B cell (primary cell): Measurements from ENCODE around the gene MEGF11. TPM values are rescaled to one million over a fixed set of nuclear protein-coding genes. Genes with fewer than 3 reads are reported as not detected.

Experiments
- ATAC-seq: fragments of 200-7000 bp; cut with Tn5 transposase; one replicate; pipeline ENCODE4 v1.10.0; 2021; ENCODE audit warnings: low read depth, mild to moderate bottlenecking, moderate number of reproducible peaks, moderate library complexity
- CTCF ChIA-PET: fragments of 350-600 bp; sonication (Branson Sonifier 250); formaldehyde crosslinking; loops from one replicate; lab custom pipeline; 2021; ENCODE audit warnings: antibody characterized with exemption, inconsistent platforms; lab: Charles Lee
- POLR2A ChIA-PET: fragments of 350-600 bp; sonication (Branson Sonifier 250); formaldehyde crosslinking; loops from one replicate; lab custom pipeline; 2021; ENCODE audit warnings: antibody characterized with exemption; lab: Charles Lee
- DNase-seq: peaks from one replicate; pipeline ENCODE4 v3.0.0; 2013
- H2AFZ ChIP-seq: 2 replicates; pipeline ENCODE4 v1.6.1; 2012; ENCODE audit warnings: mild to moderate bottlenecking, low read depth, low read length; ENCODE audit not compliant: insufficient read depth, poor library complexity, severe bottlenecking
- H3K27ac ChIP-seq, 2 donors: 1 replicate in 1 of 2; 2 replicates in 1 of 2; pipeline ENCODE4 v1.5.1; 2012 to 2013; ENCODE audit warnings: low read length in 2 of 2, mild to moderate bottlenecking in 2 of 2, moderate library complexity in 1 of 2
- H3K27me3 ChIP-seq, 4 experiments: fragments of 200-600 bp in 1 of 4; sonication (generic) in 1 of 4; replicated peaks in 1 of 4; 1 replicate in 2 of 4; 2 replicates in 2 of 4; pipeline versions ENCODE4 v1.6.1 to v1.7.0; 2013 to 2016; ENCODE audit warnings: low read length in 3 of 4, mild to moderate bottlenecking in 2 of 4, mixed read lengths in 1 of 4, moderate library complexity in 1 of 4; ENCODE audit not compliant: insufficient read depth in 4 of 4, control insufficient read depth in 3 of 4; ENCODE audit errors: control extremely low read depth in 1 of 4
- H3K36me3 ChIP-seq, 2 experiments: replicated peaks in 1 of 2; 1 replicate in 1 of 2; 2 replicates in 1 of 2; pipeline versions ENCODE4 v1.6.1 to v1.7.1; 2013; ENCODE audit warnings: low read length in 1 of 2; ENCODE audit not compliant: insufficient read depth in 2 of 2, control insufficient read depth in 1 of 2; ENCODE audit errors: control extremely low read depth in 1 of 2, extremely low read depth in 1 of 2
- H3K4me1 ChIP-seq, 2 donors: fragments of 200-600 bp in 1 of 2; sonication (generic) in 1 of 2; 1 replicate in 1 of 2; 2 replicates in 1 of 2; pipeline versions ENCODE4 v1.5.1 to v1.6.1; 2013 to 2017; ENCODE audit warnings: low read length in 2 of 2; ENCODE audit not compliant: control insufficient read depth in 2 of 2, insufficient read depth in 2 of 2
- H3K4me2 ChIP-seq: replicated peaks from 2 replicates; pipeline ENCODE3; 2012; ENCODE audit warnings: mild to moderate bottlenecking, low read depth, low read length; ENCODE audit not compliant: poor library complexity, severe bottlenecking
- H3K4me3 ChIP-seq, 5 experiments: fragments of 200-600 bp in 1 of 5; sonication (generic) in 1 of 5; 1 replicate in 3 of 5; 2 replicates in 2 of 5; pipeline versions ENCODE4 v1.5.1 to v1.7.0; 2011 to 2016; ENCODE audit warnings: low read length in 4 of 5, mild to moderate bottlenecking in 4 of 5, low read depth in 2 of 5, control low read depth in 1 of 5, moderate library complexity in 1 of 5; ENCODE audit not compliant: insufficient read depth in 1 of 5; ENCODE audit errors: control extremely low read depth in 1 of 5, extremely low read depth in 1 of 5
- H3K79me2 ChIP-seq: fragments of 200-600 bp; sonication (generic); one replicate; pipeline ENCODE4 v1.6.0; 2016; ENCODE audit warnings: low read length; ENCODE audit not compliant: control insufficient read depth, insufficient read depth
- H3K9ac ChIP-seq: fragments of 200-600 bp; sonication (generic); 2 replicates; pipeline ENCODE4 v1.6.1; 2017; ENCODE audit warnings: mild to moderate bottlenecking, low read length, moderate library complexity
- H3K9me3 ChIP-seq, 3 donors: one replicate each; pipeline versions ENCODE4 v1.6.1 to v1.7.1; 2013; ENCODE audit warnings: low read length in 2 of 3; ENCODE audit not compliant: control insufficient read depth in 2 of 3, insufficient read depth in 1 of 3; ENCODE audit errors: control extremely low read depth in 1 of 3
- H4K20me1 ChIP-seq: 2 replicates; pipeline ENCODE4 v1.6.0; 2012; ENCODE audit warnings: mild to moderate bottlenecking, low read length; ENCODE audit not compliant: insufficient read depth, control insufficient read depth, poor library complexity, severe bottlenecking
- H3K27ac Mint-ChIP-seq: one replicate; pipeline ENCODE4 v1.8.0; 2021; ENCODE audit warnings: mixed read lengths
- H3K27me3 Mint-ChIP-seq: one replicate; pipeline ENCODE4 v1.8.0; 2021; ENCODE audit warnings: mixed read lengths
- H3K4me1 Mint-ChIP-seq: one replicate; pipeline ENCODE4 v1.8.0; 2021; ENCODE audit warnings: mixed read lengths
- H3K4me3 Mint-ChIP-seq: one replicate; pipeline ENCODE4 v1.8.0; 2021; ENCODE audit warnings: mixed read lengths
- H3K9me3 Mint-ChIP-seq: one replicate; pipeline ENCODE4 v1.8.0; 2022; ENCODE audit warnings: mixed read lengths; ENCODE audit not compliant: insufficient read depth
- CTCF ChIP-seq: fragments of 200-600 bp; IDR thresholded peaks from one replicate; pipeline ENCODE4 v1.8.0; 2022; ENCODE audit warnings: antibody characterized with exemption, mild to moderate bottlenecking
- EZH2 ChIP-seq: IDR thresholded peaks from 2 replicates; pipeline ENCODE4 v1.6.1; 2012; ENCODE audit warnings: borderline replicate concordance, low read depth, mild to moderate bottlenecking, moderate library complexity, low read length; ENCODE audit not compliant: insufficient read depth, poor library complexity, severe bottlenecking
- WGBS: methylation state at CpG from one replicate; pipeline ENCODE4 v1.1.5; 2013; ENCODE audit warnings: missing lambda C conversion rate; ENCODE audit not compliant: insufficient coverage; 5-methylcytosine and 5-hydroxymethylcytosine counted together
- intact Hi-C: fragments of 100-400 bp; cut with micrococcal nuclease; formaldehyde crosslinking; loops from one replicate; pipeline ENCODE4 v1.10.0; 2022
- polyA plus RNA-seq: library from polyadenylated mRNA; depleted of rRNA; stranded (reverse); fragments of >200 nt; gene quantifications from 2 replicates; pipeline ENCODE4 v1.2.3, GENCODE V29; 2012
- total RNA-seq, 2 donors: library from RNA; stranded (reverse); fragments of 120-200 nt in 1 of 2; gene quantifications; 1 replicate in 1 of 2; 2 replicates in 1 of 2; pipeline versions ENCODE4 v1.2.3 to v1.2.4, GENCODE V29; 2013 to 2022

MEGF11 gene
- total and polyA plus RNA-seq, 2 donors (not counting 1 experiment from before 2014, with no cell fraction given), result 0.04 to 0.34 TPM

DNA sequence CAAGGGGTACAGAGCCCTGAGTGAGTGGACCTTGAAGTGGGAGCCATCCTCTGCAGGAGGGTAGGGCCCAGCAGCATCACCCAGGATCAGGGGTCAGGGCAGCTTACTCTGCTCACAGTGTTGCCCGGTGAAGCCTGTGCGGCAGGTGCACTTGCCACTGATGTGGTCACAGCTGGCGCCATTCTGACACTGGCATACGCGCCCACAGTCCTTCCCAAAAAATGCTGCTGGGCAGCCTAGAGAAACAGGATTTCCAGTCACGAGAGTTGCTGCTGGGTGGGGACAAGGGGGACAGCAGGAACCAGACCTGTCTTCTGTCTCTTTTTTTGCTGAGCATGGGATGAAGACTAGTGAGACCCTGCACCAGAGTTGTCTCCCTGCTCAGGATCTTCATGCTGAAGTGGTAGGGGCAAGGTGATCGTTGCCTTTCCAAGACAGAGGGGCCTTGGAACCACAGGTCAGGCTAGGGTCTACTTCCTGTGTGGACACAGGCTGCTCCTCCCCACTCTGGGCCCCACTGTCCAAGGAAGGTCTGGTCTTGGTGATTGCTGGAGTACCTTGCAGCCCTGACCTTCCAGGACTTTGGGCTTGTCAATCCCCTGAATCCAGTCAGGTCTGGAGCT, 337.4 kb downstream of the MEGF11 start:
- Histone ChIP-seq H2AFZ (no peak overlapping the region), H3K27ac (no peak overlapping the region), H3K27me3 (no peaks in the 10 kb centered on the region), H3K79me2 (peaks cover 16% of the 10 kb centered on the region), H3K4me1 (peaks cover 62 to 63% of the 10 kb centered on the region in 2 donors), H3K36me3 (peaks cover 0 to 3% of the 10 kb centered on the region in 2 experiments), H3K9me3 (no peaks in the 10 kb centered on the region), H3K9ac (no peak overlapping the region), H4K20me1 (peaks cover 5% of the 10 kb centered on the region), H3K4me3 (no peak overlapping the region), H3K4me2 (peak overlapping the region; percentile 65)
- peaks cover 63% of the 10 kb centered on the region for H3K4me1 Mint-ChIP-seq
- no peak for DNase-seq
- H3K9me3 Mint-ChIP-seq, result no peaks in the 10 kb centered on the region
- CTCF ChIA-PET, result interaction anchor here (1.0 to 1.3 kb wide), 2 partner anchors 16 to 275 kb away, joined by 3 to 4 read pairs; no protein-coding TSS in a partner anchor
- TF ChIP-seq EZH2, result no peak
- no peak for TF ChIP-seq CTCF
- intact Hi-C loops, result loop anchor here (5.0 kb wide), 1 partner anchor 581 kb away; the partner anchor contains the start of gene SNAPC5
- ATAC-seq, result no peak
- H3K4me3 Mint-ChIP-seq, result peak overlapping the region; percentile 72
- WGBS, result 73% methylated on average over 7 of the region's 7 CpGs
- no peaks in the 10 kb centered on the region for H3K27me3 Mint-ChIP-seq
- POLR2A ChIA-PET, result no interaction called here
- H3K27ac Mint-ChIP-seq, result no peak overlapping the region
